ENCODE measurements around the gene RCVRN.

DNA sequence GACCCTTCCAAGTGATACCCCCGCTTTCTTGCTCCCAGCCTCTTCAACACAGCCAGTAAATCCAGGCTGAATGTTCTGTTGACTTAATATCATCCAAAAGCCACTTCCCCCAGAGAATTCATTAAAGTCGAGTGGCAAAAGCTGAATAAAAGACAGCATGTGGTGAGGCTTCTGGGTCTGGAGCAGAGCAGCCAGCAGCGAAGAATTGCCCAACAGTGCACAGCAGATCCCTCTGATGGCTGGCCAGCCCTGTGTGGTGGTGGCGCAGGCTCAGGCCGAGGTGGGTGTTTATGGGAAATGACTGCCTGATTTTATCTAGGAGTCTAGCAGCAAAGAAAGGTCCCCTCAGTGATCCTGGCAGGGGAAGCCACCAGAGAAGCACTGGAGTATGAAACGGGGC is 30.3 kb upstream of the RCVRN start:
- no peak for TF ChIP-seq ZNF433 (tag by site-specific recombination; IDR thresholded peaks at IDR 0.05; ENCODE audit: low read depth)
- TF ChIP-seq CTCF (tag by site-specific recombination; IDR thresholded peaks at IDR 0.05): no peak
- TF ChIP-seq TRIM28 (IDR thresholded peaks at IDR 0.05; ENCODE audit: borderline replicate concordance, low read length): no peak
- TF ChIP-seq ZNF121 (tag by site-specific recombination; IDR thresholded peaks at IDR 0.05): no peak
- TF ChIP-seq, protein P1, sequence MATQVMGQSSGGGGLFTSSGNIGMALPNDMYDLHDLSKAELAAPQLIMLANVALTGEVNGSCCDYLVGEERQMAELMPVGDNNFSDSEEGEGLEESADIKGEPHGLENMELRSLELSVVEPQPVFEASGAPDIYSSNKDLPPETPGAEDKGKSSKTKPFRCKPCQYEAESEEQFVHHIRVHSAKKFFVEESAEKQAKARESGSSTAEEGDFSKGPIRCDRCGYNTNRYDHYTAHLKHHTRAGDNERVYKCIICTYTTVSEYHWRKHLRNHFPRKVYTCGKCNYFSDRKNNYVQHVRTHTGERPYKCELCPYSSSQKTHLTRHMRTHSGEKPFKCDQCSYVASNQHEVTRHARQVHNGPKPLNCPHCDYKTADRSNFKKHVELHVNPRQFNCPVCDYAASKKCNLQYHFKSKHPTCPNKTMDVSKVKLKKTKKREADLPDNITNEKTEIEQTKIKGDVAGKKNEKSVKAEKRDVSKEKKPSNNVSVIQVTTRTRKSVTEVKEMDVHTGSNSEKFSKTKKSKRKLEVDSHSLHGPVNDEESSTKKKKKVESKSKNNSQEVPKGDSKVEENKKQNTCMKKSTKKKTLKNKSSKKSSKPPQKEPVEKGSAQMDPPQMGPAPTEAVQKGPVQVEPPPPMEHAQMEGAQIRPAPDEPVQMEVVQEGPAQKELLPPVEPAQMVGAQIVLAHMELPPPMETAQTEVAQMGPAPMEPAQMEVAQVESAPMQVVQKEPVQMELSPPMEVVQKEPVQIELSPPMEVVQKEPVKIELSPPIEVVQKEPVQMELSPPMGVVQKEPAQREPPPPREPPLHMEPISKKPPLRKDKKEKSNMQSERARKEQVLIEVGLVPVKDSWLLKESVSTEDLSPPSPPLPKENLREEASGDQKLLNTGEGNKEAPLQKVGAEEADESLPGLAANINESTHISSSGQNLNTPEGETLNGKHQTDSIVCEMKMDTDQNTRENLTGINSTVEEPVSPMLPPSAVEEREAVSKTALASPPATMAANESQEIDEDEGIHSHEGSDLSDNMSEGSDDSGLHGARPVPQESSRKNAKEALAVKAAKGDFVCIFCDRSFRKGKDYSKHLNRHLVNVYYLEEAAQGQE (tag by site-specific recombination; IDR thresholded peaks at IDR 0.05): no peak
- TF ChIP-seq OVOL3 (tag by site-specific recombination; IDR thresholded peaks at IDR 0.05): no peak
- no peak for TF ChIP-seq ZBTB8A (tag by site-specific recombination; IDR thresholded peaks at IDR 0.05)
- TF ChIP-seq ZNF274 (IDR thresholded peaks at IDR 0.05; ENCODE audit: low read length): no peak
- TF ChIP-seq ZNF274 (tag by site-specific recombination; IDR thresholded peaks at IDR 0.05; ENCODE audit: borderline replicate concordance): no peak
- no peak for TF ChIP-seq ZEB2 (tag by site-specific recombination; IDR thresholded peaks at IDR 0.05)
- no peak for TF ChIP-seq ZNF335 (tag by site-specific recombination; conservative IDR thresholded peaks at IDR 0.05)
- no peak for TF ChIP-seq ZNF768 (tag by site-specific recombination; IDR thresholded peaks at IDR 0.05)
- TF ChIP-seq, protein P2, sequence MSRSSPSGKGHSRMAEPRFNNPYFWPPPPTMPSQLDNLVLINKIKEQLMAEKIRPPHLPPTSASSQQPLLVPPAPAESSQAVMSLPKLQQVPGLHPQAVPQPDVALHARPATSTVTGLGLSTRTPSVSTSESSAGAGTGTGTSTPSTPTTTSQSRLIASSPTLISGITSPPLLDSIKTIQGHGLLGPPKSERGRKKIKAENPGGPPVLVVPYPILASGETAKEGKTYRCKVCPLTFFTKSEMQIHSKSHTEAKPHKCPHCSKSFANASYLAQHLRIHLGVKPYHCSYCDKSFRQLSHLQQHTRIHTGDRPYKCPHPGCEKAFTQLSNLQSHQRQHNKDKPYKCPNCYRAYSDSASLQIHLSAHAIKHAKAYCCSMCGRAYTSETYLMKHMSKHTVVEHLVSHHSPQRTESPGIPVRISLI (tag by site-specific recombination; IDR thresholded peaks at IDR 0.05): no peak
- no peak for TF ChIP-seq ZNF629 (tag by site-specific recombination; IDR thresholded peaks at IDR 0.05)
- no peak for TF ChIP-seq ZNF660 (tag by site-specific recombination; IDR thresholded peaks at IDR 0.05)
